Brain microvascular endothelial cell (primary cell): ENCODE measurements around the gene ZNF521.

Experiments used
- DNase-seq: peaks from one replicate; pipeline ENCODE4 v3.0.0-alpha.2; 2020
- H3K27ac ChIP-seq: fragments of 250-450 bp; sonication (Bioruptor Pico); 2 replicates; pipeline ENCODE4 v1.5.1; 2020; ENCODE audit warnings: mild to moderate bottlenecking, moderate library complexity
- H3K27me3 ChIP-seq: fragments of 250-450 bp; sonication (Bioruptor Pico); replicated peaks from 2 replicates; pipeline ENCODE4 v1.5.1; 2020; ENCODE audit warnings: mild to moderate bottlenecking
- H3K36me3 ChIP-seq: fragments of 250-450 bp; sonication (Bioruptor Pico); replicated peaks from 2 replicates; pipeline ENCODE4 v1.5.1; 2020; ENCODE audit warnings: mild to moderate bottlenecking
- H3K4me3 ChIP-seq: 2 replicates; pipeline ENCODE4 v1.5.1; 2011; ENCODE audit warnings: low read depth, mild to moderate bottlenecking, control low read depth, low read length, moderate library complexity
- CTCF ChIP-seq: IDR thresholded peaks from 2 replicates; pipeline ENCODE4 v1.5.1; 2011; ENCODE audit warnings: low read depth, mild to moderate bottlenecking, moderate library complexity, low read length, control low read depth, inconsistent platforms; ENCODE audit errors: missing control alignments
- in situ Hi-C: cut with HindIII; loops from 2 replicates; pipeline ENCODE4 v1.10.0; 2017; ENCODE audit warnings: low sequenced_read_pairs, low pct_ligation_motif_present

The ZNF521 gene

GRCh38 chr18:25295624-25296138 is 56.3 kb downstream of the ZNF521 start:
- Histone ChIP-seq H3K27ac (no peak overlapping the region), H3K36me3 (no peaks in the 10 kb centered on the region), H3K27me3 (no peaks in the 10 kb centered on the region), H3K4me3 (no peak overlapping the region)
- in situ Hi-C loops, result no loop called here
- no peak for TF ChIP-seq CTCF
- no peak for DNase-seq

GRCh38 chr18:25291150-25291549 is 60.8 kb downstream of the ZNF521 start:
- H3K36me3 ChIP-seq, result no peaks in the 10 kb centered on the region
- no peak for DNase-seq
- H3K27ac ChIP-seq, result no peak overlapping the region
- H3K27me3 ChIP-seq, result no peaks in the 10 kb centered on the region
- H3K4me3 ChIP-seq, result no peak overlapping the region
- in situ Hi-C loops, result no loop called here
- no peak for TF ChIP-seq CTCF

GRCh38 chr18:25289001-25289631 is 62.9 kb downstream of the ZNF521 start:
- peak overlapping the region; percentile 86 for H3K27ac ChIP-seq
- TF ChIP-seq CTCF, result no peak
- DNase-seq, result peak; percentile 91
- H3K36me3 ChIP-seq, result no peaks in the 10 kb centered on the region
- peak overlapping the region; percentile 38 for H3K4me3 ChIP-seq
- in situ Hi-C loops, result no loop called here
- H3K27me3 ChIP-seq, result no peaks in the 10 kb centered on the region

- Histone ChIP-seq H3K36me3 (no peaks in the 10 kb centered on the region), H3K27ac (peak overlapping the region; percentile 86), H3K4me3 (no peak overlapping the region), H3K27me3 (no peaks in the 10 kb centered on the region)
- in situ Hi-C loops, result no loop called here
- no peak for DNase-seq
- no peak for TF ChIP-seq CTCF
These were observed 63.5 kb downstream of the ZNF521 start for GRCh38 chr18:25288340-25288938.

- Histone ChIP-seq H3K36me3 (no peaks in the 10 kb centered on the region), H3K27me3 (no peaks in the 10 kb centered on the region), H3K27ac (no peak overlapping the region), H3K4me3 (no peak overlapping the region)
- in situ Hi-C loops, result no loop called here
- no peak for DNase-seq
- TF ChIP-seq CTCF, result no peak
These were observed 64.9 kb downstream of the ZNF521 start for GRCh38 chr18:25287106-25287505.
